GM21528 (cell line): ENCODE measurements around the gene PLK5.
"Not testable (repeated sequence)": the region's sequence is repeated elsewhere in the genome, so short reads cannot be mapped to it uniquely, and the experiment has no call there.

ENCODE experiments used
- ATAC-seq: cut with Tn5 transposase; IDR thresholded peaks from one replicate; pipeline ENCODE4 v1.9.1; 2021; ENCODE audit warnings: mild to moderate bottlenecking, moderate library complexity; ENCODE audit not compliant: unreplicated experiment, low FRiP score

The PLK5 gene

DNA sequence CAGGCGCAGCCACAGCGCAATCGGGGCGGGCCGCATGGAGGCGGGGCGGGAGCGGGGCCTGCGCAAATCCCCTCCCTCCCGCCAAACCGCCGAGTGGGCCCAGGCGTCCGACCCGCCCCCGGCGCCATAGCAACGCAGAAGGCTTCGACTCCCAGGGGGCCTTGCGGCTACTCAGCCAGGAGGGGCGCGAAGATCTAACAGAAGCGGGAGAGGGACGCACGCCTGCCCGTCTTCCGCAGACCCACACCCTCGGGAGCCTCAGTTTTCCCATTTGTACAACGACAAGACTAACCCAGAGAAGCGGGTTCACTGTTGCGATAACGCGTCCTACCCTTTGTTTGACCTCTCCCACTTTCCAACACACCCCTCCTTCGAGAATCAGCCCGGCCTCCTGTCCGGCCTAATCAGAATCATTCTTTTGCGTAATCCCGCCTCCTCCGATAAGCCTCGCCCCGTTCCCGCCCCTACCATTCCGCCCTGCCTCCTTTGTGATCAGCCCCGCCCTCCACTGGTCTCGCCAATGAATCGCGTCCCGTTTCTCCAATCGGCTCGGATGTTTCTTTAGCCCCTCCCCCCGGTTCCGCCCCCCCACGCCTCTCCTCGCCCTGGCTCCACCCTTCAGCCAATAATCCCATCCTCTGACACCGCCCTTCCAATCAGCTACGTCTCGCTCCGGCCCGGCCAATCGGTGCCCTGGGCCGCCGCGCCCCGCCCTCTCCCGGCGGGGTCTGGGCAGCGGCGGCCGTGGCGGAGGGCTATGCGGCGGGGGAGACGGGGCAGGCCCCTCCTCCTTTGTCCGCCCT is 33.4 kb upstream of the PLK5 start, which contains the start of gene PCSK4:
Gene PCSK4 (minus strand): TSS at position 40 of the 803 bp plus-strand sequence. CDS start 4 bp downstream, at position 36.
- peak; percentile 76 for ATAC-seq

DNA sequence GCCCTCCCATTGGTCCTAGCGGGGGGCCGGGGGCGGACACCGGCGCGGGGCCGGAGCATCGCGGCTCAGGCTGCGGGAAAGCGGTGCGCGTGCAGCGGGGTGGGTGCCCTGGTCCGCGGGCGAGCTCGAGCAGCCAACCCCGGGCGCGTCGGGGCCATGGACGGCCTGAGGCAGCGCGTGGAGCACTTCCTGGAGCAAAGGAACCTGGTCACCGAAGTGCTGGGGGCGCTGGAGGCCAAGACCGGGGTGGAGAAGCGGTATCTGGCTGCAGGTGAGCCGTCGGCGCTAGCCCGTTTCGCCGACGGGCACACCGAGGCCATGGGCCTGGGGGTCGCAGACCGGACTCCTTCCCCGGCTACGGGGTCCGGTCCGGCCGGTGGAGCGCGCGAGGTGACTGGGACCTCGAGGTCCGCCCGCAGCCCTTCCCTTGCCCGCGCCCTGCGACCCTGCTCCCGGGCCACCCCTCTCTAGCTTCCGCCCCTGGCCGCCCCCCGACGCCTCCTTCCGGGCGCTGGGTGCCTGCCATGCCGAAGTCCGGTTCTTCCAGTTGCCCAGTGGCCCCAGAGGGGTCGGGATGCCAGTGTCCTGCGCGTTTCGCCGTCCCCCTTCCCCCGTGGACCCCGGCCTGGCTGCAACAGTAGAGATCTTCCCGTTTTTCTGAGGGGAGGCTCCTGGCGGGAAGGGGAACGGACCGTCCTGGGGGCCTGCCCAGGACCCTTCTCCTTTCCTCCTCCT is 32.6 kb upstream of the PLK5 start, which contains the start of gene REEP6:
Gene REEP6 (plus strand): TSS at position 68 of the 735 bp plus-strand sequence. CDS start 89 bp downstream, at position 157.
- ATAC-seq: no peak

DNA sequence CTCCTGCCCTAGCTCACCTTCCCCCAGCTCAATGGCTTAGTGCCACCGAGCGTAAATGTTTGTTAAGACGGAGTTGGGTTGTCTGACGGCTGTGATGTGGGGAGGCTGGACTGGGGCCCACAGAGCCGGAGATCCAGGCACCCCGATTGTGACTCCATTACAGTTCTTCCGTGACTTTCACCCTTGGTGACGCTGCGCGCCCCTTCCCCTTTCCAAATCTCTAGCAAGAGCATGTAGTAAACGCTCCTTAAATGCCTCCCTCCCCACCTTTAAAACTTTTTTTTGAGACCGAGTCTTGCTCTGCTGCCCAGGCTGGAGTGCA is 32.1 kb upstream of the PLK5 start:
- ATAC-seq: no peak

DNA sequence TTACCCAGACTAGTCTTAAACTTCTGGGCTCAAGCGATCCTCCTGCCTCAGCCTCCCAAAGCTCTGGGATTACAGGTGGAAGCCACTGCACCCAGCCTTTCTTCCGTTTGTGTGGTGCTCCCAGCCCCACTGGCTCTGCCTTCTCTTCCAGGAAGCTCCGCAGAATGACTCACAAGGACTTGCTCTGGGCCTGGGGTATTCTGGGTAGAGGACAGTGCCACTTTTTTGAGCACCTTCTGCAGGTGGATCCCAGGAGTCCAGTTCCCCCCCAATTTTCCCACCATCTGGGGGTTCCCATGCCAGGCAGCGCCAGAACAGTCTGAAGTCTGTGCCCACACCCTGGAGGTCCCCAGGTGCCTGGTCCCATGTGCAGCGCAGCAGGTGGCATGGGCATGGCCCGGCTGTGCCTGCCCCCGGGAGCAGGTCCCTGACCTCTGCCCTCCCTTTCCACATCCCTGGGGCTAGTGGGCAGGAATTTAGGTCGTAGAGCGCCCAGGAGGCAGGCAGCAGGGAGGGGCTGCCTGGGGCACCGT is 31.3 kb upstream of the PLK5 start:
- ATAC-seq: no peak

DNA sequence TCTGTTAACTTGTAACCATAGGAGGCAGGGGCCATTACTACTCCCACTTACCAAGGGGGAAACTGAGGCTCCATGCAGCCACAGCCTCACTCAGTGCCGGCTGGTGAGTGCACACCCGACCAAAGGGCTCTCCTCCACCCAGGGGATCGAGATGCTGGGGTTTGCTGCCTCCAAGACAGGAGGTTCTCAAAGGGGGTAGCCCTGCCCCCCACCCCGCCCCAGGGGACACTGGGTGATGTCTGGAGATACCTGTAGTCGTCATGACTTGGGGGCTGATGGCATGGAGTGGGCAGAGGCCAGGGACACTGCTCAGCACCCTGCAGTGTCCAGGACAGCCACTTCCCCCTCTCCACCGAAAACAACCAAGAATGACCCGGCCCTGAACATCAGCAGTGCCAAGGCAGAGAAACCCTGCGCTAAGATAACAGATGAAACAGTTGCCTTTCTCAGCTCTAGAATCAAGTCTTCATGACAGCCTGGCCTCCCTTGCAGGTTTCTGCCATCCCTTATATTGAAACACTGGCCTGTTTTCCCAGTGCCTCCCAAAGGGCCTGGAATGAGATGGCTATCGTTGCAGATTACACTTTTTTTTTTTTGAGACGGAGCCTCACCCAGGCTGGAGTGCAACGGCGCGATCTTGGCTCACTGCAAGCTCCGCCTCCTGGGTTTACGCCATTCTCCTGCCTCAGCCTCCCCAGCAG is 29.6 kb upstream of the PLK5 start:
- no peak for ATAC-seq

DNA sequence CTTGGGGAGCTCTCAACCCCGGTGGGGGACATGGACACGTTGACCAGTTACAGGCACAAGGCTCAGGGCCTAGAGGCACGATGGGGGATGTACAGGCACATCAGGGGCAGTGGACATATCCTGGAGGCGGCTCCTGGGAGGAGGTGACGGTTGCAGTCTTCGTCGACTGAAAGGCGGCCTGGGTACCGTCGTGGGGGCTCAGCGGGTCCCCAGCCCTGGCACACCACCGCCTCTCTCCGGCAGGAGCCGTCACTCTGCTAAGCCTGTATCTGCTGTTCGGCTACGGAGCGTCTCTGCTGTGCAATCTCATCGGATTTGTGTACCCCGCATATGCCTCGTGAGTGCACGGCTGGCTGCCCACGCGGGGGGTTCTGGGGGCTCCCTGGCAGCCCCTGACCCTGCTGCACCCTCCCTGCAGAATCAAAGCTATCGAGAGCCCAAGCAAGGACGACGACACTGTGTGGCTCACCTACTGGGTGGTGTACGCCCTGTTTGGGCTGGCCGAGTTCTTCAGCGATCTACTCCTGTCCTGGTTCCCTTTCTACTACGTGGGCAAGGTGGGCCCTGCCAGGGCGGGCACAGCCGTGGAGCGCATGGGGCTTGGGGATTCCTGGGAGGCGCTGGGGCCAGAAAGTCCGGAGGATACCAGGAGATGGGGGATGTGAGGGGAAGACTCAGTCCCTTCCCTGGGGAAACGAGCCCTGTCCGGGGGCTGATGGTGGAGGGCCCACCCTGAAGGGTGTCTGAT is 28.7 kb upstream of the PLK5 start:
- no peak for ATAC-seq

DNA sequence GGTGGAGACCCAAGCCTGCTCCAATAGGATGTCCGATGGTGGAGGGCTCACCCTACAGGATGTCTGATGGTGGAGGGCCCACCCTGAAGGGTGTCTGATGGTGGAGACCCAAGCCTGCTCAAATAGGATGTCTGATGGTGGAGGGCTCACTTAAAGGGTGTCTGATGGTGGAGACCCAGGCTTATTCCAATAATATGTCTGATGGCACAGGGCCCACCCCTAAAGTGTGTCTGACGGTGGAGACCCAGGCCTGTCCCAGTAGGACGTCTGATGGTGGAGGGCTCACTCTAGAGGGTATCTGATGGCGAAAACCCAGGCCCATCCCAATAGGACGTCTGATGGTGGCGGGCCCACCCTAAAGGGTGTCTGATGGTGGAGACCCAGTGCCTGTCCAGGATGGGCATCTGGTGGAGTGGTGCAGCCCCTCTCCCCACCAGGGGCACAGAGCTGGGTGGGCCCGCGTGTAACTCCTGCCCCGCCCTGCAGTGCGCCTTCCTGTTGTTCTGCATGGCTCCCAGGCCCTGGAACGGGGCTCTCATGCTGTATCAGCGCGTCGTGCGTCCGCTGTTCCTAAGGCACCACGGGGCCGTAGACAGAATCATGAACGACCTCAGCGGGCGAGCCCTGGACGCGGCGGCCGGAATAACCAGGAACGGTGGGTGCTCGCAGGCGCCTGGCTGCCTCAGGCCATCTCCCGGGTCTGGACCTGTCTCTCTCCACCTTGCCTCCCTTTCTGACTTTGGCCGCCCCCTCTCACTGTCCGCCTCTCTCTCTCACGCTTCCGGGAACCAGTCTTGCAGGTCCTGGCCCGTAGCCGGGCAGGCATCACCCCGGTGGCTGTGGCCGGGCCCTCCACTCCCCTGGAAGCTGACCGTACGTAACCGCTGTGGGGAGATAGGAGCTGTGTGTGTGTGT is 27.8 kb upstream of the PLK5 start:
- ATAC-seq: no peak

DNA sequence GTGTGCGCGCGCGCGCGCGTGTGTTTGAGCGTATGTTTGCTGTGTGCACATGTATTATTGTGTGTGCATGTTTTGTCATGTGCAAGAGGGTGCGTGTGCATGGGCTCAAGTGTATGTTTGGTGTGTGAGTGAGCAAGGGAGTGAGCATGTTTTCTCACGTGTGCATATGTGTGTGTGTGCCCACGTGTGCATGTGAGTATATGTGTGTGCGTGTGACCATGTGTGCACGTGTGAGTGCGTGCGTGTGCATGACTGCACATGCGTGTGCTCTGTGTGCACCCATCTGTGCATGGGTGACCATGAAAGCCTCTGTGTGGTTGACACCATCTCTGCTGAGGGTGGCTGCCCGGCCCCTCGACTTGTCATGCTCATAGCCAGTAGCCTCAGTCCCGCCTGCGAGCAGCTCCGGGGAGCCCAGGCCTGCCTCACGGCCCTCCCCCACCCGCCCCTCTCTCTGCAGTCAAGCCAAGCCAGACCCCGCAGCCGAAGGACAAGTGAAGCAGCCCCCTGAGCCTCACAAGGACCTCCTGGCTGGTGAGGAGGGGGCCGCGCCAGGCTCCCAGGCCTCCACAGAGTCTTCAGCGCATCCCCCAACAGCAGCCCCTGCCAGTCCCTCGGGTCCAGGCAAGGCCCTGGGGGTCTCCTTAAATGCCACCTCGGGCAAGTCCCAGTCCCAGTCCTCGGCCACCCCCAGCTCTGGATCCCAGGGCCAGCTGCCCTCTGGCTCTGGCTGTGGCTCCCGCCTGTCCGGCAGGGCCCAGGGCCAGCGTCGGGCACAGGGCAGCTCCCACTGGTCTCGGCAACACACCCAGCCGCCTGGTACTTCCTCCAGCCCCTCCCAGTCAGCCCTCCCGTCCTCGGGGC is 26.9 kb upstream of the PLK5 start:
- no peak for ATAC-seq

DNA sequence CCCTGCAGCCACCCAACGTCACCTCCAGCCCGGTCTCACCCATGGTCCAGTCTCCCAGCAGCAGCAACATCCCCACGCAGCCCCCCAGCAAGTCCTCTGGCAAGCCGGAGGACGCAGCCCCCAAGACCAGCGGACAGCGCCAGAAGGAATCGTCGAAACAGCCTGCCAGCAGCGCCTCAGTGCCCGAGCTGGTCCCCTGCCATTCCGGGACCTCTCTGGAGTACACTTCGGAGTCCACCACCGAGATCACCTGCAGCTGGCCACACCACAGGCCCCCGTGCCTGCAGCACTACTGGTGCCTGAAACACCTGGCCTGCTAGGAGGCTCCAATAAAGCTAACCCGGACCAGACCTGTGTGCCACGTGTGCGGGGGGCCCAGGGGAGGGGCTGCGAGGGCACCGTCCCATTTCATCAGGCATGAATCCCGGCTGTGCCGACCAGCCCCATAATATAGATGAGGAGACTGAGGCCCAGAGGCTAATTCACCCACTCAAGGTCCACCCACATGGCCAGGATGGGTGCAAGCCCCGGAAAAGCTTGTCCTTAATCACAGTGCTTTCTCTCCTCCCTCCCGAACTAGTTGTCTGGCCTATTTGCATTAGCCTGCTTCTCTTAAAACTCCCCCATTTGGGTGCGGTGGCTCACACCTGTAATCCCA is 26.2 kb upstream of the PLK5 start:
- no peak for ATAC-seq

DNA sequence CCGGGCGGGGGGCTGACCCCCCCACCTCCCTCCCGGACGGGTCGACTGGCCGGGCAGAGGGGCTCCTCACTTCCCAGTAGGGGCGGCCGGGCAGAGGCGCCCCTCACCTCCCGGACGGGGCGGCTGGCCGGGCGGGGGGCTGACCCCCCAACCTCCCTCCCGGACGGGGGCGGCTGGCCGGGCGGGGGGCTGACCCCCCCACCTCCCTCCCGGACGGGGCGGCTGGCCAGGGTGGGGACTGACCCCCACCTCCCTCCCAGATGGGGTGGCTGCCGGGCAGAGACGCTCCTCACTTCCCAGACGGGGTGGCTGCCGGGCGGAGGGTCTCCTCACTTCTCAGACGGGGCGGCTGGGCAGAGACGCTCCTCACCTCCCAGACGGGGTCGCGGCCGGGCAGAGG is 24.6 kb upstream of the PLK5 start:
- not testable (repeated sequence) for ATAC-seq

DNA sequence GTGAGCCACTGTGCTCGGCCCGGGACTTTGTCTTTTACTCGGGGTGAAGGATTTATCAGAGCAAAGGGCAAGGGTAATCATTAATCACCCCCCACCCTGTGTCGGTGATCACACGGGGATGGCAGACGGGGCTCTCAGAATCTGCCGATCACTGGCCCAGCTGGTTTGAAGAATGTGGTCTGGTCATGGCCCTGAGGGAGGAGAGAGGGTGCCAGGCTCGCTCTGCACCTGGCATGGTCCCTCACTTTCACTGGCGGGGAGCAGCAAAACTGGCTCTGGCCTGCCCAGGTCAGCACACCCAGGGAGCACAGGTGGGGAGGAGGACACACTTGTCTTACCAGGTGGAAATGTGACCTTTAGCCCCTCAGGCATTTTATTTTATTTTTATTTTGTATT is 22.7 kb upstream of the PLK5 start:
- no peak for ATAC-seq

DNA sequence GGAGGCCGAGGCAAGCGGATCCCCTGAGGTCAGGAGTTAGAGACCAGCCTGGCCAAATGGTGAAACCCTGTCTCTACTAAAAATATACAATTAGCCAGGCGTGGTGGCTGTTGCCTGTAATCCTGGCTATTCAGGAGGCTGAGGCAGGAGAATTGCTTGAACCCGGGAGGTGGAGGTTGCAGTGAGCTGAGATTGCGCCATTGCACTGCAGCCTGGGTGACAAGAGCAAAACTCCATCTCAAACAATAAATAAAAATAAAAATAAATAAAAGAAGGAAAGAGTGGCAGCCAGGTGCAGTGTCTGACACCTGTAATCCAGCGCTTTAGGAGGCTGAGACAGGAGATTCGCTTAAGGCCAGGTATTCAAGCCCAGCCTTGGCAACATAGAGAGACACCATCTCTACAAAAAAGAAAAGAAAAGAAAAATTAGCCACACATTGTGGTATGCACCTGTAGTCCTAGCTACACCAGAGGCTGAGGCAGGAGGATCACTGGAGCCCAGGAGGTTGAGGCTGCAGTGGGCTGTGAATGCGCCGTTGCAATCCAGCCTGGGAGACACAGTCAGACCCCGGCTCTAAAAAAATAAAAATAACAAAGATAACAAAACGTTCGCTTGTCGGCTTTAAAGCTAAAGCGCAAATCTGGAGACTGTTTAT is 21.3 kb upstream of the PLK5 start:
- ATAC-seq: no peak

DNA sequence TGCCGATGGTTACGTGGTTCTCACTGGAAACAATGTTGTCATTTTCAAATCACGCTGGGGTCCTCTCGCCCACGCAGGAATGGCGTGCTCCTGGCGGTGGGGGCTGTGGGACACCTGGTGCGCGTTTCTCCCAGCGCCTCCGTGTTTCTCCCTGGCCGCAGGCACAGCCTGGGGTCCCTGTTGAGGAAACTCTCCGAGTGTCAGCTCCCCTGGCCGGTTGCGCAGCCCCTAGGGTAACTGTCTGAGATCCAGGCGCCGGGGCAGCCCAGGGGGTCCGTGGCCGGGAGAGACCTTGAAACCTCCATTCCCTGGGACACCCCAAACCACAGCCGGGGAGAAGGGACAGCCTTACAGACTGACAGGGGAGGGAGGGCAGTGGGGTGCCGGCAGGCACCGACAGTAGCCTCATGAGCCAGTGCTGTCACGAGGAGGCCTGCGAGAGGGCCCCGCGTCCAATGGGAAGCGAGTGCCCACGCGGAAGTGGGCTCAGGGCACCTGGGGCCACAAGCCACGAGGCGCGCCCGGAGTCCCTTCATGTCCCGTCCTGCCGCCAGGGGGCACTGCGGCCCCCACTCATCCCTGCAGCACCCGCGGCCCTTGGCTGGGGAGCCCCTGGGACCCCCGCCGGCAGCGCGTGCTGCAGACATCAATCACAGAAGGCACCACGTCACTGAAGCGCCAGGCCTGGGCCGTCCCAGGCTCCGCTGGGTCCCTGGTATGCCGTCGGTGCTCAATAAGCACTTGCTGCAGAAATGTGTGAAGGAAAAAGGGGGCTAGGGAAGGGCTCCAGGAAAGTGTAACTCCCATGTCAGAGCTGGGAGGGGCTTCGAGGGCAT is 20.6 kb upstream of the PLK5 start:
- no peak for ATAC-seq

DNA sequence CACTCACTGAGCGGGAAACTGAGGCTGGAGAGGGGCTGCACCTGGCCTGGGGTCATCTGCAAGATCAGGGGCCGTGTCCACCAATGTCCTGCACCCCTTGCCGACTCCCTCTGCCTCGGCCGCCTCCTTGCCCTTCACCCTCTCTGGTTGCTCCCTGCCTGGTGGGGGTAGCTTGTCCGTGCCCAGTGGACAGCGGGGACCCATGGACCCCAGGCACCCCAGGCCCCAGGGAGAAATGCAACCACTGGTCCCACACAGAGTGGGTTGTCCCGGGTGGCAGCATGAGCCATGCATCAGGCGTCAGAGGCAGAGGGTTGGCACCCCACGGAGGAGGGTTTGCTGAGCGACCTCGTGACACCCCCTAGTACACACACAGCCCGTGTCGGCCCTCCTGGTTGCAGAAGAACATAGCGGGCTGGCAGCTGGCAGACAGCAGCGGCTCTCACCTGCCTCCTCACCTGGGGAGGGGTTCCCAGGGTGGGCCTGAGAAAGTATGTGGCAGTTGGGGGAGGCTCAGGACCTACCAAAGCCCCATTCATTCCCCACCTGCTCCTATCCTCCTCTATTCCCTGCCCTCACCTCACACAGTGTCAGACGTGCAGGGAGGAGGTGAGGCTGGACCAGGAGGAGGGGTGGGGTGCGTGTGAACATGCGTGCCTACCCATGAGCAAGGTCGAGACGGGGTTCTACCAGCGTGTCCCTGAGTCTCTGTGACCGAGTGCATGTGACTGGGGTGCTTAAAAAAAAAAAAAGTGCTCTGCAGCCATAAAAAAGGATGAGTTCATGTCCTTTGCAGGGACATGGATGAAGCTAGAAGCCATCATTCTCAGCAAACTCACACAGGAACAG is 19.7 kb upstream of the PLK5 start:
- no peak for ATAC-seq

DNA sequence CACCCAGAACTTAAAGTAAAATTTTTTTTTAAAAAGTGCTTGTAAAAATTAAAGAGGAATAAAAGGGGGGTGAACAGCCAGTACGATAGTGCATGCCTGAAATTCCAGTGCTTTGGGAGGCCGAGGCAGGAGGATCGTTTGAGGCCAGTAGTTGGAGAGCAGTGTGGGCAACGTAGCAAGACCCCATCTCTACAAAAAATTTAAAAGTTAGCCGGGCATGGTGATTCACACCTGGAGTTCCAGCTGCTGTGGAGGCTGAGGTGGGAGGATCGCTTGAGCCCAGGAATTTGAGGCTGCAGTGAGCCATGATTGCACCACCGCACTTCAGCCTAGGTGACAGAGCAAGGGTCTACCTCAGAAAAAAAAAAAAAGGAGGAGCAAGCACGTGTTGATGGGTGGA is 18.9 kb upstream of the PLK5 start:
- no peak for ATAC-seq
